ENCODE data around the gene MYO7A. TPM values are rescaled to one million over a fixed set of nuclear protein-coding genes. Genes with fewer than 3 reads are reported as not detected.

The MYO7A gene
- total and polyA plus RNA-seq, 2 experiments from 2014 or later, result 1.8 to 5.4 TPM

GRCh38 chr11:77081381-77081851 lies 46.6 kb upstream of the MYO7A start:
- Mint-ChIP-seq H3K36me3 (ENCODE audit: low read depth) (no peaks in the 10 kb centered on the region; the same call in 2 of the 3 replicates), H3K4me3 (no peak overlapping the region), H3K9me3 (no peaks in the 10 kb centered on the region; the same call in 2 of the 3 replicates), H3K27me3 (ENCODE audit: insufficient read depth, low read depth, poor library complexity) (peaks cover 10% of the 10 kb centered on the region), H3K4me1 (peaks cover 6% of the 10 kb centered on the region; the same call in 2 of the 3 replicates), H3K27ac (no peak overlapping the region; the same call in 1 of the 2 replicates)
- Histone ChIP-seq H2AFZ (no peak overlapping the region), H3K36me3 (ENCODE audit: insufficient read depth) (peaks cover 5% of the 10 kb centered on the region; the same call in 1 of the 2 replicates), H4K20me1 (replicated peaks; ENCODE audit: insufficient read depth) (no peaks in the 10 kb centered on the region), H3K27me3 (ENCODE audit: insufficient read depth) (no peaks in the 10 kb centered on the region), H3K4me1 (ENCODE audit: insufficient read depth) (no peaks in the 10 kb centered on the region), H3K27ac (ENCODE audit: low read depth) (no peak overlapping the region), H3K79me2 (replicated peaks; ENCODE audit: insufficient read depth) (peaks cover 16% of the 10 kb centered on the region; the same call in 1 of the 2 replicates), H3F3A (replicated peaks; ENCODE audit: low read depth) (no peaks in the 10 kb centered on the region), H3K9me2 (ENCODE audit: insufficient read depth) (no peaks in the 10 kb centered on the region), H3K4me2 (no peak overlapping the region), H3K4me3 (no peak overlapping the region)
- TF ChIP-seq CREB1 (CRISPR knock-in tag; IDR thresholded peaks at IDR 0.05; ENCODE audit: low read depth) (no peak), STAT1 (IDR thresholded peaks at IDR 0.05; ENCODE audit: unreplicated experiment) (no peak), ETS1 (IDR thresholded peaks at IDR 0.05) (no peak), JUNB (IDR thresholded peaks at IDR 0.05; ENCODE audit: unreplicated experiment) (no peak), ZNF462 (CRISPR knock-in tag; IDR thresholded peaks at IDR 0.05) (no peak), POLR2AphosphoS5 (IDR thresholded peaks at IDR 0.05; ENCODE audit: low read depth) (no peak), EZH2 (IDR thresholded peaks at IDR 0.05; ENCODE audit: low read depth, unreplicated experiment) (no peak), ZNF114 (CRISPR knock-in tag; IDR thresholded peaks at IDR 0.05) (no peak), CTCF (conservative IDR thresholded peaks at IDR 0.05; ENCODE audit: low read depth in 2 of 2) (no peak), ZNF331 (CRISPR knock-in tag; IDR thresholded peaks at IDR 0.05; ENCODE audit: low read depth) (no peak), NANOG (IDR thresholded peaks at IDR 0.05; ENCODE audit: borderline replicate concordance) (no peak), EZH2phosphoT487 (IDR thresholded peaks at IDR 0.05; ENCODE audit: unreplicated experiment) (no peak), REST (IDR thresholded peaks at IDR 0.05; ENCODE audit: unreplicated experiment) (no peak)
- no peak for DNase-seq (ENCODE audit: low spot score)
- no peak for ATAC-seq
